Raji (cell line): Measurements from ENCODE around the gene TBX5.

Experiments used
- POLR2A ChIP-seq: IDR thresholded peaks from 2 replicates; pipeline ENCODE4 v1.6.1; 2011; ENCODE audit warnings: low read depth, low read length, control low read depth; ENCODE audit not compliant: insufficient read depth

TBX5 gene

DNA sequence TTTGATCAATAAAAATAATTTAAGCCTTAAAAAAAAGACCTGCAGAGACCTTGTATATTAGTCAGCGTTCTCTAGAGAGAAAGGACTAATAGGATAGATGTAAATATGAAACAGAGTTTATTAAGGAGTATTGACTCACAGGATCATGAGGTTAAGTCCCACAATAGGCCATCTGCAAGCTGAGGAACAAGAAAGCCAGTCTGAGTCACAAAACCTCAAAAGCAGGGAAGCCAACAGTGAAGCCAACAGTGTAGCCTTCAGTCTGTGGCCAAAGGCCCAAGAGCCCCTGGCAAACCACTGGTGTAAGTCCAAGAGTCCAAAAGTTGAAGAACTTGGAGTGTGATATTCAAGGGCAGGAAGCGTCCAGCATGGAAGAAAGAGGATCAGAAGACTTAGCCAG is 66.3 kb downstream of the TBX5 start:
- no peak for TF ChIP-seq POLR2A

GRCh38 chr12:114335607-114336006 is 70.3 kb downstream of the TBX5 start:
- TF ChIP-seq POLR2A, result no peak

DNA sequence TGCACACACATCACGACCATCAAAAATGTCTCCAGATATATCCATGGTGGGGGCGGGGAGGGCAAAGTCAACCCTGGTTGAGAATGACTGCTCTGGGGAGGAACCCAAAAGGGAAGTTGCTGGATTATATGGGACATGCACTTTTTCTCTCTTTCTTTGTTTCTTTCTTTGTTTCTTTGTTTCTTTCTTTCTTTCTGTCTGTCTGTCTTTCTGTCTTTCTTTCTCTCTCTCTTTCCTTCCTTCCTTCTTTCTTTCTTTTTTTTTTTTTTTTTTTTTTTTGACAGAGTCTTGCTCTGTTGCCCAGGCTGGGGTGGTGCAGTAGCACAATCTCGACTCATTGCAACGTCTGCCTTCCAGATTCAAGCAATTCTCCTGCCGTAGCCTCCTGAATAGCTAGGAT is 71.5 kb downstream of the TBX5 start:
- TF ChIP-seq POLR2A, result no peak

- no peak for TF ChIP-seq POLR2A
Observed at GRCh38 chr12:114328292-114328691, 77.7 kb downstream of the TBX5 start.

GRCh38 chr12:114327765-114328164 is 78.2 kb downstream of the TBX5 start:
- no peak for TF ChIP-seq POLR2A

- TF ChIP-seq POLR2A, result no peak
Observed at GRCh38 chr12:114321524-114321923, 84.4 kb downstream of the TBX5 start.

GRCh38 chr12:114320968-114321367 is 85.0 kb downstream of the TBX5 start:
- no peak for TF ChIP-seq POLR2A

DNA sequence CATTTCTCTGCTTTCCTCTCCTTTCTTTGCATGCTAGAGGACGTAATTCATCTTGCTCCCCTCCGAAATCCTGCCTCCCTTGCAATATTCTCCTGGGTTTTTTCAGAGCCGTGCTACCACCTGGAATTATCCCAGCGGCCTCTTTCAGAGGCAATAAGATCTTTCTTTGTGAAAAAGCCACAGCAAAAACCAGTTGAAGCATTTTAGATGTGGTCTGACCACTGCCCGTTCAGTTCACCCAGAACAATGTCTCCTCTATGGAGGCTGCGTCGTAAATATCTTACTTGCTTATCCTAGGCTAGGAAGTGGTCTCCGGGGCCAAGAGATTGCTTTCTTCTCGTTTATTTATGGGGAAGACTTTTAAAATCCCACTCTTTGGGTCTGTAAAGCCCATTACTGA is 85.8 kb downstream of the TBX5 start:
- no peak for TF ChIP-seq POLR2A

GRCh38 chr12:114319422-114319821 is 86.5 kb downstream of the TBX5 start:
- TF ChIP-seq POLR2A, result no peak

GRCh38 chr12:114318984-114319383 is 87.0 kb downstream of the TBX5 start:
- TF ChIP-seq POLR2A, result no peak

DNA sequence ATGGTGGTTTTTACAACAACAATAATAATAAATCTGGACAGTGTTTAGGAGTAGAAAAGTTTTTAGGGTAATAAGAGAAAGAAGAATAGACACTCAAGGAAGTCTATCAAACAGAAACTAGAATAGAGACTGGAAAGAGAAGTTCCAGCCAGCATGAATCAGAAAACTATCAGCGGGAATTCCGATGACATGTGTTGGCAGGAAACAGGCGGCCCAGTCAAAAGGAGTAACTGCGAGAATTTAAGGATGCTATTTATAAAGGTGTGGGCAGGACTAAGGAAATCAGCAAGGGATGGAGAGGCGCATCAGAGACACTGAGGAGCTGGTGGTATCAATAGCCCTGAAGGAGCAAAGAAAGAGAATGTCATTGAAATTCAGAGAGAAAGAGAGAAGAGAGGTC is 89.9 kb downstream of the TBX5 start:
- no peak for TF ChIP-seq POLR2A

DNA sequence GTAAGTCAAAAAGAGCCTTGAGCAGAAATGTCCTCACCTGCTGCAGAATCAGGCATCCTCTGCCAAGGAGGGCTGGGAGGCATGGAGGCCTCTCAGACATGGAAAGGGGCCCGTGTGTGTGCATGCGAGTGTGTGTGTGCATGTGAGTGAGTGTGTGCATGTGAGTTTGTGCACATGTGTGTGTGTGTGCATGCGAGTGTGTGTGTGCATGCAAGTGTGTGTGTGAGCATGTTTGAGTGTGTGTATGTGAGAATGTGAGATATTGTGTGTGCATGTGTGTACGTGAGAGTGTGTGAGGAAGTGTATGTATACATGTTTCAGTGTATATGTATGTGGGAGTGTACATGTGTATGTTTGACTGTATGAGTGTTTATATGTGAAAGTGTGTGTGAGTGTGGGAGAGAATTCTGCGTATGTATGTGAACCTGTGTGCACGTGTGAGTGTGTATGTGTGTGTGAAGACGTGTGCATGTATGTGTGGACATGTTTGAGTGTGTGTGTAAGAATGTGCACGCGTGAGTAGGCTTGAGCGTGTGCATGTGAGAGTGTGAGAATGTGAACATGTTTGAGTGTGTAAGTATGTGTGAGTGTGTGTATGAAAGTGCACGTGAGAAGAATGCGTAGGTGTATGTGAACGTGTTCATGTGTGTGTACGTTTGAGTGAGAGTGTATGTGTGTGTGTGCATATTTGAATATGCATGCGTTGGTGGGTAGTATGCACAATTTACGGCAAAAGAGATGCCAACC is 90.8 kb downstream of the TBX5 start:
- no peak for TF ChIP-seq POLR2A

DNA sequence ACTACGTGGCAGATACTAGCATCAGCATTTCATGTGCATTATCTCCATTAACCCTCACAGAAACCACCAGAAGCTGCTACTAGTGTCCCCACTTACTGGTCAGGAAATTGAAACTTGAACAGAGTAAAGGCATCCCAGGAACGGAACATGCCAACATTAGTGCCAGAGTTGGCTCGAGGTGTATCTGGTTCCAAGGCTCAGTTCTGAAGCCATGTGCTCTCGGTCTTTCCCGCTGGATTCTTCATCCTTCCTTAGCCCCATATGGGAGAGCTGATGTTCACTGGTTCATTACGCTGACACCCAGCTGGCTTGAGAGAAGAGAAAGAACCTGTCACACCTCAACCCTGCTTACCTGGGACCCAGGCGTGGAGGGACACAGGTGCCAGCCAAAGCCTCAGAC is 91.5 kb downstream of the TBX5 start:
- no peak for TF ChIP-seq POLR2A

GRCh38 chr12:114313910-114314309 is 92.0 kb downstream of the TBX5 start:
- TF ChIP-seq POLR2A, result no peak

DNA sequence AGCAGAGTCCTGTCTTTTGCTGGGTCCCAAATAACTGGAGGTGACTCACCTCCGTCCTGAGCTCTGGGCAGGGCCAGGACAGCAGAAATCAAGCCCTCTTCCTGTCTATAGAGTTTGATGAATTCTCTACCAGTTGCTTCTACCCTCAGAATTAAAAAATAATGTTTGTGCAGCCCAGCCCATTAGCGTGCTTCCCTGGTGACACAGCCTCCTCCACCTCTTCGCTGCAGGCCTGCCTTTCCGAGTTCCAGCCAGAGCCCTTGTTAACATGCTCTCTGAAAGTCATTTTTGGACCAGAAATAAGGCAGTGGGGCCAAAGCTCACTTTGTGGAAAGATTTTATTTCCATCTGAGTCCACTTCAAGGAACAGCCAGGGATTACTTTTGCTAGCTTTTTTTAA is 94.0 kb downstream of the TBX5 start:
- no peak for TF ChIP-seq POLR2A

GRCh38 chr12:114306646-114307045 is 99.3 kb downstream of the TBX5 start:
- TF ChIP-seq POLR2A, result no peak

- no peak for TF ChIP-seq POLR2A
Observed at GRCh38 chr12:114305446-114305845, 100.5 kb downstream of the TBX5 start.
